H1 (cell line): ENCODE measurements around the gene SERPING1. TPM values are rescaled to one million over a fixed set of nuclear protein-coding genes. Genes with fewer than 3 reads are reported as not detected.

Source experiments
- MAFK ChIP-seq: IDR thresholded peaks from 2 replicates; pipeline ENCODE4 v1.6.1; 2012; ENCODE audit warnings: low read depth, mild to moderate bottlenecking, improper control_type of control experiment, low read length
- SIRT6 ChIP-seq: IDR thresholded peaks from one replicate; pipeline ENCODE4 v1.7.1; 2012; ENCODE audit warnings: low read length, inconsistent platforms
- SUZ12 ChIP-seq: fragments of 200-600 bp; sonication (generic); IDR thresholded peaks from 2 replicates; pipeline ENCODE4 v1.6.1; 2012; ENCODE audit warnings: mild to moderate bottlenecking, inconsistent platforms, low read length, moderate library complexity, mixed read lengths
- TCF12 ChIP-seq: IDR thresholded peaks from 2 replicates; pipeline ENCODE4 v1.6.1; 2011; ENCODE audit warnings: low read depth, mild to moderate bottlenecking, low read length
- polyA plus RNA-seq, 7 experiments: library from polyadenylated mRNA; depleted of rRNA in 3 of 7; stranded (reverse) in 5 of 7; unstranded in 2 of 7; fragments of >200 nt in 5 of 7; fragments of 200-250 nt in 2 of 7; gene quantifications; 1 replicate in 5 of 7; 2 replicates in 1 of 7; 4 replicates in 1 of 7; pipeline versions ENCODE4 v1.2.1 to v1.2.3, GENCODE V29; 2011 to 2013; ENCODE audit warnings: missing spikeins in 2 of 7, mixed read lengths in 2 of 7
- total RNA-seq: library from RNA; stranded (reverse); fragmentation: NEBNext Ultra II Directional; extraction: Animal tissue kit (Norgen Biotek cat#: 25700); gene quantifications from 2 replicates; pipeline ENCODE4 v1.2.1, GENCODE V29; 2021
- TF ChIP-seq, protein P1 (sequence below): IDR thresholded peaks from 2 replicates; pipeline ENCODE4 v1.6.1; 2011; ENCODE audit warnings: low read depth, mild to moderate bottlenecking, low read length; ENCODE audit not compliant: insufficient read depth

SERPING1 gene
- total and polyA plus RNA-seq, 2 of the 8 experiments (the other 6 are each of a cell fraction or from before 2014, with no cell fraction given): 50.9 to 54.8 TPM

DNA sequence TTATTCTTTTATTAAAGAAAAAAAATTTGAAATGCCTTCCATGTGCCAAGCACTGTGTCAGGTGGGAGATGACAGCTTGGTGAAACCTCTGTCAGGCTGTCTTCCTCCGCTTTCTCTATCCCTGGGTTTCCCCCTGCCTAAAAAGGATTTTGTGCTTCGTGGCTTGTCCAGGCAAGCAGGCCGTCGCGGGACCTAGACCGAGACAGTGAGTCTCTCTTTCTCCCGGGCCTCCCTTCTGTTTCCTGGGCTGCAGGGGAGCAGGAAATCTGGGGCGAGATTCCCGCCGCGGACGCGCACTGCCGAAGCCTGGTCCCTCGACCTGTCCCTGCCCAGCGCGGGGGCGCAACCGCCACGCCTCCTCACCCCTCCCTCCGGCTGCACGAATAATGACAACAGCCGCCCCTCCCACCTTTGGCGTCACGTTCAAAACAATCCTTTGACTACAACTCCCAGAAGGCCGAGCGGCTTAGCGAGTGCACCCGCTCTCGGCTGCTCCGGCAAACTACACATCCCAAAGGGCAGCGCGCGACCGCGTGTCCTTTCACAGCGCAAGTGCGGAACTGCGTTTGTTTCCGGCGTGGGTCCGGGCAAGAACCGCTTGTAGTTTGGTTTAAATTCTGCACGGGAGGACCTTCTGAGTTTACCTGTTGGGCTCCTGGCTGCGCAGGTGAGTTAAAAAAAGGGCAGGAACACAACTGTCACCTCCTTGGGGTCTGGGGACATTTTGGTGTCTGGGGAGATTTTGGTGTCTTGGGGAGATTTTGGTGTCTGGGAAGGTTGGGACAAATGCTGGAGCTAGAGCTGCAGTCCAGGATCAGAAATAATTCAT lies 59.9 kb downstream of the SERPING1 start, which contains the start of gene CLP1 (continued):
- no peak for TF ChIP-seq SUZ12
- TF ChIP-seq, protein P1, sequence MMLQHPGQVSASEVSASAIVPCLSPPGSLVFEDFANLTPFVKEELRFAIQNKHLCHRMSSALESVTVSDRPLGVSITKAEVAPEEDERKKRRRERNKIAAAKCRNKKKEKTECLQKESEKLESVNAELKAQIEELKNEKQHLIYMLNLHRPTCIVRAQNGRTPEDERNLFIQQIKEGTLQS: no peak
- TF ChIP-seq TCF12: no peak
- TF ChIP-seq MAFK: no peak
- no peak for TF ChIP-seq SIRT6
